Stimulated activated CD4-positive, alpha-beta T cell treated with anti-CD3 and anti-CD28 coated beads, Interleukin-12 subunit alpha, Interleukin-12 subunit beta, amount 100 ng/mL, for 48 hours (primary cell): ENCODE results near the gene RAB20.
"Not testable (repeated sequence)": the region's sequence is repeated elsewhere in the genome, so short reads cannot be mapped to it uniquely, and the experiment has no call there.

Experiments
- DNase-seq, 3 donors: peaks; one replicate each; pipeline ENCODE4 v3.0.0-alpha.2; 2020; ENCODE audit warnings: low read depth in 2 of 3, low spot score in 1 of 3

The RAB20 gene

GRCh38 chr13:110493613-110494012 lies 67.9 kb downstream of the RAB20 start:
- no peak for DNase-seq

GRCh38 chr13:110492679-110493593 lies 68.6 kb downstream of the RAB20 start:
- DNase-seq = no peak

- DNase-seq = no peak
Measured at GRCh38 chr13:110491869-110492678, 69.4 kb downstream of the RAB20 start.

- no peak for DNase-seq
Measured at GRCh38 chr13:110490009-110490770, 71.3 kb downstream of the RAB20 start.

GRCh38 chr13:110486880-110487279 lies 74.6 kb downstream of the RAB20 start:
- not testable (repeated sequence) for DNase-seq

GRCh38 chr13:110486061-110486715 lies 75.3 kb downstream of the RAB20 start:
- no peak for DNase-seq

- no peak for DNase-seq
Measured at GRCh38 chr13:110485604-110486003, 75.9 kb downstream of the RAB20 start.

GRCh38 chr13:110484290-110485048 lies 77.1 kb downstream of the RAB20 start:
- no peak for DNase-seq

GRCh38 chr13:110483386-110483968 lies 78.0 kb downstream of the RAB20 start:
- DNase-seq = no peak

GRCh38 chr13:110480161-110480560 lies 81.4 kb downstream of the RAB20 start:
- DNase-seq = no peak

- DNase-seq = no peak
Measured at GRCh38 chr13:110479648-110480047, 81.9 kb downstream of the RAB20 start.

GRCh38 chr13:110479215-110479545 lies 82.3 kb downstream of the RAB20 start:
- DNase-seq = no peak

GRCh38 chr13:110478405-110479214 lies 82.9 kb downstream of the RAB20 start:
- DNase-seq = no peak

GRCh38 chr13:110477706-110478245 lies 83.7 kb downstream of the RAB20 start:
- DNase-seq = no peak

- no peak for DNase-seq
Measured at GRCh38 chr13:110476220-110476617, 85.3 kb downstream of the RAB20 start.

GRCh38 chr13:110475550-110476219 lies 85.8 kb downstream of the RAB20 start:
- DNase-seq = no peak

GRCh38 chr13:110475117-110475516 lies 86.4 kb downstream of the RAB20 start:
- no peak for DNase-seq

GRCh38 chr13:110474713-110475112 lies 86.8 kb downstream of the RAB20 start:
- DNase-seq = no peak
